Measurements from ENCODE around the gene ADCY7.

The ADCY7 gene

GRCh38 chr16:50269061-50269705 lies 2.8 kb downstream of the ADCY7 start:
- DNase-seq, result no peak

DNA sequence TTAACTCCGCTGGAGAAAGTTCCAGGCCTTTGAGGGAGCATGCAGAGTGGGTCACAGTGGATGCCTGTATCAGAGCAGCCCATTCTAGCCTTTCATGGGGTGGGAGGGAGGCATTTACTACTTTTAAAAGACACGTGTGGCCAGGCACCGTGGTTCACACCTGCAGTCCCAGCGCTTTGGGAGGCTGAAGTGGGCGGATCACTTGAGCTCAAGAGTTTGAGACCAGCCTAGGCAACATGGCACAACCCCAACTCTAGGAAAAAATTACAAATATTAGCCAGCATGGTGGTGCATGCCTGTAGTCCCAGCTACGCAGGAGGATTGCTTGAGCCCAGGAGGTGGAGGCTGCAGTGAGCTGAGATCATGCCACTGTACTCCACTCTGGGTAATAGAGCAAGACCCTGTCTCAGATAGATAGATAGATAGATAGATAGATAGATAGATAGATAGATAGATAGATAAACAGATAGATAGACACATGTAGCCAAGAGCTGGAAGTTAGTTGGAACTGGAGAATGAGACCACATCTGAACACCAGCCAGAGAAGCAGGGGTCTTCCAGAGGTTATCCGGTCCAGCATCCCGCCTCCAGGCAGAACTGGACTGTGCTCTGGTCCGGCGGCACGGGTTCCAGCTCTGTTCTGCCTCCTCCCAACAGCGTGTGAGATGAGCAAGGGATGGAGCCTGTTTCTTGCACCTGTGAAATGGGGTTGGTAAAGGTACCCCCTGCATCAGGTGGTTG lies 3.6 kb downstream of the ADCY7 start:
- DNase-seq, result no peak

DNA sequence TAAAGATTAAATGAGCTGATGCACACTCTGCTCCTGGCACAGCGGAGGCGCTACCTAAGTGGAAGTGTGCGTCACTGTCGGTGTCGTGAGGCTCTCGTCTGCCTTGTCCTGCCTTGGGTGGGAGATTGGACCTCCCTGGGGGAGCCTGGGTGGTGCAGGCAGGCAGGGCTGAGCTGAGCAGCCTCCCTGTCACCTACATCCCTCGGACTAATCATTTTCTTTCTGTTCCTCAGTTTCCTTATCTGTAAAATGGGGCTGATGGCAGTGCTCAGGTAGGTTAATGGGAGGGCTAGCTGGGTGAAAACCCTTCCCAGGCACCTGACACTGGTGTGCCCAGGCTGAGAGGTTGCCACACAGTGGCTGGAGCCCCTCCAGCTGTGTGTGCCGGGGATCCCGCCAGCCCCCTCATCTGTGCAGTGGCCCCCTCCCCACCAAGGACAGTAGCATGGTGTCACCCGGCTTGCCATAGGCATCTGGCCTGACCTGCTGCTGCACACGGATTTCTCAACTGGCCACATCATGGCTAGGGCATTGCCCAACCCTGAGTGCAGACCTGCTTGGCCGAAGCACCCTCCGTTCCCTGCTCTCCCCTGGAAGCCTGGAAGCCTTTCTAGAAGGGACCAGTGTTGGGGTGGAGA lies 4.3 kb downstream of the ADCY7 start:
- no peak for DNase-seq

DNA sequence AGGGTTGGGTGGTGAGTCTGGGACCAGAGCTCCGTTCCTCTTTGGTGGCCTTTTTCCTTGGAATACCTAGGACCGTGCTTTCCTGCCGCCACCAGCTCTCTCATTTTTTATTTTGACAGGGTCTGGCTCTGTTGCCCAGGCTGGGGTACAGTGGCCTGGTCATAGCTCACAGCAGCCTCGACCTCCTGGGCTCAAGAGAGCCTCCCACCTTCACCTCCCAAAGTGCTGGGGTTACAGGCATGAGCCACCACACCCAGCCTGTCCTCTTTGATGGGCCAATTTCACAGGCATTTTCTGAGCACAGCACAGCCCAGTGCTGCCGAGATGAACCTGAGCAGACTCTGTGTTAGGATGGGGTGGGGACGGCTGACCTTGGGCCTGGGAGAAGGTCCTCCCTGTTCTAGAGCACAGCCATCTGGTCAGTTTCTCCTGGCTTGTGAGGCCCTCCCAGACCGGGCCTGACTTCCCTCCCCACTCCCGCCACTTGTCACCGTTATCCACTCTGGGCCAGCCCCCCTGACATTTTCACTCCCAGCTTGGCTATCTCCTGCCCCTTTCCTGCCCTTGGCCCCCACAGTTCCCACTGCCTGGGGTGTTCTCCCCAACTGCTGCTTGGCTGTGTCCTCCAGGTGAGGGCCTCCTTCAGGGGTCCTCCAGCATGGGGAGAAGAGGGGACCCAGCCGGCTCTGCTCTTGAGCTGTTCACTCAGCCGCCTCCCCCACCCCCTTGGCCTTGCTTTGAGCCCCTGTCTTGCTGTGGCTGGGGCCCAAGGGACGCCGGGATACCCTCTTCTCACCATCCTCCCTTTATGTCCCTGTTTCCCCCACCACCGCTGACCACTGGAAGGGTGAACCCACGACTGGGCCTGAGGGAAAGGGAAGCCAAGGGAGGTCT lies 5.0 kb downstream of the ADCY7 start:
- no peak for DNase-seq

DNA sequence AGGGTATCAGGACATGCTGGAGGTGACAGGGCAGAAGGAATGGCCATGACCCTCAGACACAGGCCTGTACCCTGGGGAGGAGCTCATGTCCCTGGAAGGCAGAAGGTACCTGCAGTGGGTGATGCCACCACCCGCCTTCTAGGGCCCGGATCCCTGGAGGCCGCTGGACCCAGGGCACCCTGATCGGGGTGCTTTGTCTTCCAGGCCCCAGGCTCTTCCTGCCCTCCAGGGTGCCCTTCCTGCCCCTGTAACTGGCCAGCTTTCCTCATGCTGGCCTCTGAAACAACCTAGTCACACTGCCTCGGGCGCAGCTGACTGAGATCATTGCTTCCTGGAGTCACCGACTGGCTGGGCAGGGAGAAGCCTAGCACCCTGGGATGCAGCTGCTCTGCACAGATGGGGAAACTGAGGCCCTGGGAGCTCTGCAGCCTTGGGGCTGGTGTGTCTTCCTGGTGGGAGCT lies 5.8 kb downstream of the ADCY7 start:
- DNase-seq, result no peak

- DNase-seq, result no peak
These were observed 6.5 kb downstream of the ADCY7 start for GRCh38 chr16:50272687-50273381.

DNA sequence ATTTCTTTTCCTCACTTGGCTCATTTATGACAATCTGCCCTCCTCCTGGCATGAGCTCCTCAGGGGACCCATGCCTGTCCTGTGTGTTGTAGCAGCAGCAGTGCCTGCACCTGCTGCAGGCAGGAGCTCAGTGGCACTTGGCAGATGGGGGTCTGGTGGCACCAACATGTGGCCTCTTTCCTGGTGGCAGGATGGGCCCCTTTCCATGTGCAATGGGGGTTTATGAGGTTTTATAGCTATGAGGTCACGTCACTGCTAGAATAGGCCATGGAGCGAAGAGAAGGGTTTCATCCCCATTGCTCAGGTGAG lies 7.0 kb downstream of the ADCY7 start:
- no peak for DNase-seq

DNA sequence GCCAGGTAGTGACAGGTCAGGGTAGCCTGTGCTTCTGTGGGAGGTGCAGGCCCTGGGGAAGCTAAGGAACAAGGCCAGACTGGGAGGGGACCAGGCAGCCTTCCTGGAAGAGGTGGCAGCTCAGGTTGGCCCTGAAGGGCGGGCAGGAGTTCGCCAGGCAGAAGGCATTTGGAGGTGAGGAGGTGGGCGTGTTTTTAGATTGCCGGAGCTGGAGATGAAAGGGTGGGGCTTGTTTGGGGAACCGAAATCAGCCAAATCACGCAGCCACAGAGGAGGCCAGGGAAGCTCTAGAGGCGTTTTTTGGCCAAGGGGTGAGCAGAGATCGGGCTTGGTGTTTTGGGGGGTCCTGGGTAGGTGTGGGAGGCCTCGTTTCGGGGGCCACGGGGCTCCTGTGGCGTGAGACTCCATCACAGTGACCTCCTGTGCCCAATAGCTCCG lies 7.6 kb downstream of the ADCY7 start:
- DNase-seq, result no peak

DNA sequence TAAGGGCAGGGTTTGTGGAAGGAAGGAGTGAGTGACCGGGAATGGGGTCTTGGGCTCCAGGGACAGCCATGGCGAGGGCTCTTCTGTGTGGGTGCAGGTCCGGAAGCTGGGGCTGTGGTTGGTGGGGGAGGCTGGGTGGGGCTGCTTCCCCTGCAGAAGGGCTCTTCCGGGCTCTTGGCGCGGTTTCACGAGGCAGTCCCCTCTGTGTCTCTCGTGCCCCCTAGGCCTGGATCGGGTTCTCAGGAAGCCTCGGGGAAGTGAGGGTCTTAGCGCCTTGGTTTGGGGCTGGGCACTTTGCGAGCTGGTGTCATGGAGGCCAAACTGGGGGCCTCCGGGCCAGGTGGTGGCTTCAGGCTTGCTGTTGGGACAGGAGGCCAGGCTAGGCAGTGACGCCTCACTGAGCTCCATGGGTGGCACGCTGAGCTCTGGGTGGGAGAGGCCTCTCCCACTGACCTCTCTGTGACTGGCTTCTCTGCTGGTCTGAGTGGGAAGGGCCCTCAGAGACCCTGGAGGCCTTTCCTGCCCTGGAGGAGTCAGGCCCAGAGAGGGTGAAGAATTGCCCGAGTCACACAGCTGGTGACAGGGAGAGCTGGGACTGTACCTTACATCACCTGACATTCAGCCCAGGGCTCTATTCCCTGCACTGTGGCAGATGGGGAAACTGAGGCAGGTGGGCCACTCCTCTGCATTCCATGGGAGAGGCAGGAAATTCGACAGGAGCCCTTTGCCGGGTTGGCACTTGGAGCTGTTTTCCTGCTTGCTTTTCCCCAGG lies 8.2 kb downstream of the ADCY7 start:
- no peak for DNase-seq

DNA sequence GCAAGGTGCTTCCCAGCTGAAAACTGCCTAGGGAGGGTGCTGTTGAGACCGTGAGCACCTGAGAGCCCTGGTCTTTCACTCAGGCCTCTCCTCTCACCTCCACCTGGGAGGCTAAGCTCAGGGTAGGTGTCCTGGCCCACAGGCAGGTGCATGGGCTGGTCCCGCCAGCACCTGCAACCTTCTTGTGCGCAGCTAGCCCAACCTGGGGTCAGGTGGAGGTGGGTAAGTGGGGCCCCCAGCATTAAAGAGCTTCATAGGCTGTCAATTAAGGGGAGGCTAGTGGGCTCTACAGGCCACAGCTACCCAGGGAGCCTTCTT lies 8.7 kb downstream of the ADCY7 start:
- no peak for DNase-seq

GRCh38 chr16:50275428-50276325 lies 9.3 kb downstream of the ADCY7 start:
- no peak for DNase-seq

- no peak for DNase-seq
These were observed 9.9 kb downstream of the ADCY7 start for GRCh38 chr16:50276326-50276640.

- DNase-seq, result no peak
These were observed 10.6 kb downstream of the ADCY7 start for GRCh38 chr16:50276801-50277555.

- DNase-seq, result no peak
These were observed 11.9 kb downstream of the ADCY7 start for GRCh38 chr16:50278251-50278650.

DNA sequence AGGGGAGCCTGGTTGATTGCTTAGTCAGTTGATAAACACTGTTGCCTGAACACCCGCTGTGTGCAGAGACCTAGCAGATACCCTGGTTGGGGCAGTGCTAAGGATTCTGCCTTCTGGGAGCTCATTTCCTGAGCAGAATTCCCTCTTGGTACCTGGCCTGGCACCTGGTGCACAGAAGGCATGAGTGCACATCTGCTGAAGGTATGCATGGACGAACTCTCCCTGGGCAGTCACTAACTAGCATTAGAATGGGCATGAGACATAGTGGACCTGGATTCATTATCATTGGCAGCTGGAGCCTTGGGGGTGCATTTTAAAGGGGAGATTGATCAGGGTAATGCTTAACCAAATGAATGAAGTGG lies 13.1 kb downstream of the ADCY7 start:
- DNase-seq, result no peak

DNA sequence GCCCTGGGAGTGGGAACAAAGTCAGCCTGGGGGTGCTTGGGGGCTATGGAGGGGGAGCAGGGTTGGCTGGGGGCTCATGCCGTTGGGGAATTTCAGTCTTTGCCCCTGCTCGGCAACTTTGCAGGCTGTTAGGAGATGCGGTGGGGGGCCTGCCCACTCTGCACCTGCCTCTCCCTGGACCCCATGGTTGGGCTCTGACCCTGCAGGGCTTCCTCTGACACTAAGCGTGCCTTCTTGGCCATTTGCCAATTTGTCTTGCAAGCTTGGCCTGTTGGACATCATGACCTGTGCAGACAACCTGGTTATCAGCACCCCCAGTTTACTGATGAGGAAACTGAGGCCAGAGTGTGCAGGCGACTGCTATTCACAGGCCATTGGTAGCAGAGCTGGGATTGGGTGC lies 14.6 kb downstream of the ADCY7 start:
- peak; percentile 5 for DNase-seq

DNA sequence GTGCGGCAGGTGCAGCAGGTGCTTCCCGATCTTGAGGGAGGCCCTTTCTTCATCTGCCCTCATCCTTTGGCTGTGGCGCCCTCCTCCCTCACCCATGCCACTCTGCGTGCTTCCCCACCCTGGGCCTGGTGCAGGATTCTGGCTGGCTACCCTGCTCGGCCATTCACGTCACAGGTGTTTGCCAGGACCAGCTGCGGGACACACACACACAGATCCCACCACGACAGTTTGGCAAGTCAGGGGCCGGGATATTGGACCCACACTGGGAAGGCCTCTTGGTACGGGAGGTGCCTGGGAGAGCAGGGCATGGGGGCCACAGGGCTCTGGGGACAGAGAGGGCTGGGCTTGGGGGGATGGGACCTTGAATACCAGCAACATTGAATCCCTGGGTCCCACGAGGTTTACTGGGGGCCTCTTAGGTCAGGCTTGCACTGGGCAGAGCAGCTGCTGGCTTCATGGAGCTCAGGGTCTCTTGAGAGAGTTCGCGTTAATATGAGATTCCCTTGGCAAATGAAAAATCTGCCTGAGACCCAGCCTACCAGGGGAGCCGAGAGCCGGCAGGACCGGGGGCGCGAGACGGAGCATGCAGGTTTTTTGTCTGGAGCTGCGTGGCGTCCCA lies 15.1 kb downstream of the ADCY7 start:
- DNase-seq, result no peak

- no peak for DNase-seq
These were observed 15.7 kb downstream of the ADCY7 start for GRCh38 chr16:50282010-50282538.

DNA sequence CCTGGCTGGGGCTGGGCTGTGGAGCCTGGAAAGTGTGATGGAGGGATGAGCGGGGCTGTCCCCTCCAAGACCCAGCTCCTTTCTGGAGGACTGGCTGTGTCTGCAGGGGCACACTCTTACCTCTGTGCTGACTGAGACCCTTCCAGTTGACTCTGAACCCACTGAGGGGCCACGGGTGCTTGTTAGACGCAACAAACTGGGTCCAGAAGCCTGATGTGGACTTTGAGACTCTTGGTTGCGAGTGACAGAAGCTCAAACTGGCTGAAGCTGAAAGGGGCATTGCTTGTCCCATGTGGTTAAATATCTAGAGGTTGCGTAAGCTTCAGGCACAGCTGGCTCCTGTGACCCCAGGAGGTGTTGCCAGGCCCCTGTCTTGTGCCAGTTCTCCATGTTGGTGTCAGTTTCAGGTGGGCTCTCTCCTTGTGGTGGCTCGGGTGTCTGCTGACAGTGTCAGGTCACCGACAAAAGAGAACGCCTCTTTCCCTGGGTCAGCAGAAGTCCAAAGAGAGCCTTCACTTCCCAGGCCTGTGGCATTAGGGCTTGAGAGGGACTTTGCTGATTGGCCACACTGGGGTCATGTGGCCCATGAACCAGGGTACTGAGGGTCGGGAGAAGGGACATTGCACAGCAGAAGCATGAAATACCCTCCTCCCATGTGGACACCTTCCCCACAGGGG lies 16.7 kb downstream of the ADCY7 start:
- no peak for DNase-seq
